Activated T-helper 17 cell treated with anti-CD3 and anti-CD28 coated beads, Interleukin-2, amount 50 U/mL, for 72 hours (primary cell): ENCODE measurements around the gene CHN1. TPM values are rescaled to one million over a fixed set of nuclear protein-coding genes. Genes with fewer than 3 reads are reported as not detected.
A peak's percentile ranks its signal among the peaks of the same experiment; 100 is the strongest.

ENCODE experiments used
- ATAC-seq: fragments of 150-1000 bp; cut with Tn5 transposase; replicated peaks from 2 replicates; pipeline ENCODE4 v1.10.0; 2021; ENCODE audit warnings: mild to moderate bottlenecking, moderate library complexity
- H3K27ac Mint-ChIP-seq: one replicate; pipeline ENCODE4 v1.8.0; 2022; ENCODE audit warnings: mixed read lengths
- H3K27me3 Mint-ChIP-seq: one replicate; pipeline ENCODE4 v1.8.0; 2022; ENCODE audit warnings: mixed read lengths
- H3K36me3 Mint-ChIP-seq: one replicate; pipeline ENCODE4 v1.8.0; 2022; ENCODE audit warnings: low read depth, mild to moderate bottlenecking, mixed read lengths
- H3K4me1 Mint-ChIP-seq: one replicate; pipeline ENCODE4 v1.8.0; 2022; ENCODE audit warnings: mixed read lengths
- H3K4me3 Mint-ChIP-seq: one replicate; pipeline ENCODE4 v1.8.0; 2022; ENCODE audit warnings: mild to moderate bottlenecking, mixed read lengths
- H3K9me3 Mint-ChIP-seq: one replicate; pipeline ENCODE4 v1.8.0; 2022; ENCODE audit warnings: mixed read lengths
- total RNA-seq, 2 donors: library from RNA; stranded (reverse); gene quantifications; one replicate each; pipeline ENCODE4 v1.2.3, GENCODE V29; 2022

CHN1 gene
- total RNA-seq, 2 donors from 2014 or later, result 8.8 to 15.5 TPM

GRCh38 chr2:174971868-174972781, 33.1 kb downstream of the CHN1 start:
- peaks cover 16% of the 10 kb centered on the region for H3K27me3 Mint-ChIP-seq
- H3K36me3 Mint-ChIP-seq, result no peaks in the 10 kb centered on the region
- no peaks in the 10 kb centered on the region for H3K9me3 Mint-ChIP-seq
- no peak overlapping the region for H3K27ac Mint-ChIP-seq
- no peak for ATAC-seq
- no peaks in the 10 kb centered on the region for H3K4me1 Mint-ChIP-seq
- H3K4me3 Mint-ChIP-seq, result no peak overlapping the region

DNA sequence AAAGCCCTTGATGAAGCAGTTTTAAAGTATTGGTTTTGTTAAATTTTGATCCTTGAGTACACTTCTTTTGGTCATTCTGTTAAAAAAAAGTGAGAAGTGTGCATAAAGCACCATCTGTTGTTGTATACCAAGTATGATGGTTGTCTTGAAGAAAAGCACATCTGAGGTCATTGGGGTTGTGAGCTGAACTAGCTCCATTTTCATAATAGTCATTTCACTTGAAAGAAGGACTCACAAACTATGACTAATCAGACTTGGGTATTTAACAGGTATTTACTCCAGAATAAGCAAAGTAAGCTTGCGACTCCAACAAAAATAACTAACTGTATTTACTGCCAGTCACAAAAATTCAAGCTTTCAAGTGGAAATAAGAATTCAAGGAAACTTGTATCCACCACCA, 35.1 kb downstream of the CHN1 start:
- no peaks in the 10 kb centered on the region for H3K4me1 Mint-ChIP-seq
- H3K27me3 Mint-ChIP-seq, result peaks cover 16% of the 10 kb centered on the region
- no peak overlapping the region for H3K27ac Mint-ChIP-seq
- H3K4me3 Mint-ChIP-seq, result no peak overlapping the region
- H3K9me3 Mint-ChIP-seq, result no peaks in the 10 kb centered on the region
- ATAC-seq, result peak; percentile 60
- H3K36me3 Mint-ChIP-seq, result no peaks in the 10 kb centered on the region

- no peak overlapping the region for H3K27ac Mint-ChIP-seq
- no peaks in the 10 kb centered on the region for H3K9me3 Mint-ChIP-seq
- no peaks in the 10 kb centered on the region for H3K36me3 Mint-ChIP-seq
- H3K4me1 Mint-ChIP-seq, result no peaks in the 10 kb centered on the region
- no peak for ATAC-seq
- H3K27me3 Mint-ChIP-seq, result peaks cover 16% of the 10 kb centered on the region
- H3K4me3 Mint-ChIP-seq, result no peak overlapping the region
These were observed 36.0 kb downstream of the CHN1 start for GRCh38 chr2:174969091-174969734.

DNA sequence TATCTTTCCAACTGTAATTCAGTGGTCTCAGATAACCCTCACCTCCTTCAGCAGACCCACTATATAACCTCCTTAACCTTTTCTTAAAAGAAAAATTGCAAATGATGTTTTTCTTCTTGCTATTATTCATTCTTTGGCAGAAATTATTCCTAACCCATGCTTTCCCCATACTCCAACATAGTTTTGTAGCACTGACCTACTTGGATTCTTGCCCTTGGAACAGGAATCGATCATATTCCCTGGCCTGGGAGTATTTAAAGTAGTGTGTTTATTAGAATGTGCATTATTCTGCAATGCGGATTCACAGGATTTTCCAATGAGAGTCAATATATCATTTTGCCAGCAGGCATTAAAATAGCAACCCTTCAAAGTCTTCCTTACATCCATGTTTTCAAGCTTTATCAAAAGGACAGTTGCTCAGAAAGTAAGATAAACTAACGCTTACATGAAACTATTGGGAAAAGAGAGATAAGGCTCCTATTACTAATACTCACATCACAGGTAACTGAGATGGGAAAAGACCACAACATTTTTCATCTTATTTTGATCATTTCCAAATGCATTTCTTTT, 37.4 kb downstream of the CHN1 start:
- H3K4me3 Mint-ChIP-seq, result no peak overlapping the region
- no peaks in the 10 kb centered on the region for H3K4me1 Mint-ChIP-seq
- no peak for ATAC-seq
- H3K36me3 Mint-ChIP-seq, result no peaks in the 10 kb centered on the region
- no peaks in the 10 kb centered on the region for H3K9me3 Mint-ChIP-seq
- peaks cover 16% of the 10 kb centered on the region for H3K27me3 Mint-ChIP-seq
- no peak overlapping the region for H3K27ac Mint-ChIP-seq

DNA sequence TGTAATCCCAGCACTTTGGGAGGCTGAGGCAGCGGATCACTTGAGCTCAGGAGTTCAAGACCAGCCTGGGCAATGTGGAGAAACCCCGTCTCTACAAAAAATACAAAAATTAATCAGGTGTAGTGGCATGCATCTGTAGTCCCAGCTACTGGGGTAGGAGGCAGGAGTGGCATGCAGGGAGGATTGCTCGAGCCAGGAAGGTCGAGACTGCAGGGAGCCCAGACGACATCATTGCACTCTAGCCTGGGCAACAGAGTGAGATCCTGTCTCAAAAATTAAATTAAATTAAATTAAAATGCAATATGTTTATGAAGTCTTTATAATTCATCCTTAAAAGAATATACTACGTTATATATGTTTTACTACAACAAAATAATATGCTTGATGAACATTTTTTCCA, 38.1 kb downstream of the CHN1 start:
- H3K27ac Mint-ChIP-seq, result no peak overlapping the region
- H3K27me3 Mint-ChIP-seq, result peaks cover 12% of the 10 kb centered on the region
- no peaks in the 10 kb centered on the region for H3K9me3 Mint-ChIP-seq
- no peaks in the 10 kb centered on the region for H3K36me3 Mint-ChIP-seq
- ATAC-seq, result no peak
- H3K4me1 Mint-ChIP-seq, result no peaks in the 10 kb centered on the region
- no peak overlapping the region for H3K4me3 Mint-ChIP-seq

- Mint-ChIP-seq H3K27me3 (peaks cover 12% of the 10 kb centered on the region), H3K36me3 (no peaks in the 10 kb centered on the region), H3K9me3 (no peaks in the 10 kb centered on the region), H3K4me3 (no peak overlapping the region), H3K4me1 (no peaks in the 10 kb centered on the region), H3K27ac (peak overlapping the region; percentile 17)
- ATAC-seq, result peak; percentile 64
These were observed 39.0 kb downstream of the CHN1 start for GRCh38 chr2:174965992-174966744.

- no peaks in the 10 kb centered on the region for H3K36me3 Mint-ChIP-seq
- no peak for ATAC-seq
- no peaks in the 10 kb centered on the region for H3K9me3 Mint-ChIP-seq
- H3K4me1 Mint-ChIP-seq, result no peaks in the 10 kb centered on the region
- H3K27me3 Mint-ChIP-seq, result peaks cover 12% of the 10 kb centered on the region
- H3K27ac Mint-ChIP-seq, result no peak overlapping the region
- H3K4me3 Mint-ChIP-seq, result no peak overlapping the region
These were observed 39.6 kb downstream of the CHN1 start for GRCh38 chr2:174965551-174965950.

DNA sequence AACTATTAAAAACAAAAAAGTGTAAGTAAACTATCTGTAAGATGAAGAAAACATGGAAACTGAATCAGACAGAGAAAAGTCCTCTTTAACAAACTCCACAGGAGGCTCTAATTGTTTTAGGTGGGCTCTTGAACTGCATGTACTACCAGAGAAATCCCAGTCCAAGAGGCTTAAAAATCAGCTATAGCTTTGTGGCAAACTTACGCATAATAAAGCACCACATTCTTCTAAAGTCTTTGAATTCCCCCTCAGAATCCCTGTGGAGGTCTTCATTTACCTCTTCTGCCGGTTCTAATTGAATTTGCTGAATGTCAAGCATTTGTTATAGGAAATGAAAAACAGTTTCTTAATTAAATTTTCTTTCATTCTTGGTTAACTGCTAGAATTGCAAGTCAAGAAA, 40.8 kb downstream of the CHN1 start:
- H3K9me3 Mint-ChIP-seq, result no peaks in the 10 kb centered on the region
- no peak overlapping the region for H3K27ac Mint-ChIP-seq
- no peaks in the 10 kb centered on the region for H3K4me1 Mint-ChIP-seq
- peaks cover 10% of the 10 kb centered on the region for H3K27me3 Mint-ChIP-seq
- ATAC-seq, result no peak
- H3K4me3 Mint-ChIP-seq, result no peak overlapping the region
- H3K36me3 Mint-ChIP-seq, result no peaks in the 10 kb centered on the region

GRCh38 chr2:174963437-174964400, 41.5 kb downstream of the CHN1 start:
- no peaks in the 10 kb centered on the region for H3K9me3 Mint-ChIP-seq
- H3K4me3 Mint-ChIP-seq, result no peak overlapping the region
- no peak for ATAC-seq
- no peaks in the 10 kb centered on the region for H3K4me1 Mint-ChIP-seq
- H3K27me3 Mint-ChIP-seq, result peaks cover 7% of the 10 kb centered on the region
- no peaks in the 10 kb centered on the region for H3K36me3 Mint-ChIP-seq
- H3K27ac Mint-ChIP-seq, result no peak overlapping the region

DNA sequence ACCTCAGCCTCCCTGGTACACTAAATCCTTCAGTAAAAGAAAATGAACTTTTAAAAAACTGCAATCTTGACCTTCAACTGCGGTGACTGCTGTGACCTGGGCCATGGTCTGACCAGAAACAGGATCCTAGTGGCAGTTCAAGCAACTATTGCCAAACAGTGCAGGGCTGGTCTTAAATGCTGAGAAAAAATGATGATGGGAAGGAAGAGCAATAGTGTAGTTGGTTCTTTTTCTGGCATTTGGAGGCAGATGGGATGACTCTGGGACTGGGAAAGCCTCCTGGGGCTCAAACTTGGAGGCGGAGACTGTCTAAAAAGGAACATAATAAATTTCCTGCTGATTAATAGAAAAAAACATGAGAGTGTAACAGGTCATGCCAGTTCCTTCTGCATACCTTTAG, 45.4 kb downstream of the CHN1 start:
- Mint-ChIP-seq H3K4me3 (no peak overlapping the region), H3K27ac (no peak overlapping the region), H3K4me1 (no peaks in the 10 kb centered on the region), H3K27me3 (no peaks in the 10 kb centered on the region), H3K9me3 (no peaks in the 10 kb centered on the region), H3K36me3 (no peaks in the 10 kb centered on the region)
- no peak for ATAC-seq

DNA sequence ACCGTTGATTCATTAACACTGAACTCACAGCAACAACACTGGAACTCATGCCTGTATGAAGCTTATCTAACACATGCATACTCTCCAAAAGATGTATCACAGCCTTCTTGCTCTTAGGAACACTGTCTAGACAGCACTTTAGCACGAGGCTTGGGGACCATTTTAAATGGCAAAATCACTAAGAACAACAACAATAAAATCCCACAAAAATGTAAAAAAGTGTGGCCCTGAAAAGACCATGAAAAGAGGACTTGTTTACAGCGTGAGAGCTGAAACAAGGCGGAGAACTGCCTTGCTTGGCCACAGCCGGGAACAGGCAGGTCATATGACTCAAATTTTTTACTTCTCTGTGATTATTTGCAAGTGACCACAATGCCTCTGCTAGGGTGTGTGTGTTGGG, 48.1 kb downstream of the CHN1 start:
- H3K4me3 Mint-ChIP-seq, result no peak overlapping the region
- H3K4me1 Mint-ChIP-seq, result no peaks in the 10 kb centered on the region
- H3K9me3 Mint-ChIP-seq, result no peaks in the 10 kb centered on the region
- H3K36me3 Mint-ChIP-seq, result no peaks in the 10 kb centered on the region
- peaks cover 3% of the 10 kb centered on the region for H3K27me3 Mint-ChIP-seq
- H3K27ac Mint-ChIP-seq, result no peak overlapping the region
- ATAC-seq, result no peak

DNA sequence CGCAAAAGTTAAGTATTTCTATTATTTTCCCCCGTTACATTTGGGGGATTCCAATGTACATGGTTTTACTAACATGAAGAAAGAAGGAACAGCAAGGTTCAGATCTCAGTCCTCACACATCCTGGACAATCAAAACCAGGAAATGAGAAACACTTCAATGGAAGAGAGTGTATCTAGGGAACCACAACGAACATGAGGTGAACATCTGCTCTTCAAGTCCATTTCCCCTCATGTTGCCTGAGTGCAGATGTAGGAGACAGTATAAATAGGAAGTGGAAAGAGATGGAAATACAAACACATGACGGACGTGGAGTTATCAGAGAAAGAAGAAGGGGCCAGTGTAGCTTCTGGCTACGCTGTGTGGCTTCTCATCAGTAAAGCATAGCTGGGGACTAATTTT, 52.6 kb downstream of the CHN1 start:
- peaks cover 3% of the 10 kb centered on the region for H3K27me3 Mint-ChIP-seq
- H3K36me3 Mint-ChIP-seq, result no peaks in the 10 kb centered on the region
- no peaks in the 10 kb centered on the region for H3K9me3 Mint-ChIP-seq
- no peaks in the 10 kb centered on the region for H3K4me1 Mint-ChIP-seq
- H3K27ac Mint-ChIP-seq, result no peak overlapping the region
- H3K4me3 Mint-ChIP-seq, result no peak overlapping the region
- no peak for ATAC-seq

DNA sequence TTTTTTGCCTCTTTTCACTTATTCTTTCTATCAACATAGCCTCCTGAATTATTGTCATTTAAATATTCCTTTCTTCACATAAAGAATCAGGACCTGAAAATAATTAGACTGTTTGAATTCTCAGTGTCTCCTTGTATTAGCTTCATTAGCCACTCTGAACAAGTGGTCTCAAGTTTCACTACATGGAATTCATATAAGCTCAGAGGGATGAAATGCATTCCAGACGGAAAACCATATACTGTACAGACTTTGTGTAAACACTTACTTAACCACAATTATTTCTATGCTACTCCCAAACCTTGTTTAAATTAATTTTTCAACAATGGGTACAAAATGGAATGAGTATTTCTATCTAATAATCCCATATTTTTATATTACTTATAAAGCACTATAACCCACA, 53.4 kb downstream of the CHN1 start:
- Mint-ChIP-seq H3K4me3 (no peak overlapping the region), H3K9me3 (no peaks in the 10 kb centered on the region), H3K4me1 (no peaks in the 10 kb centered on the region), H3K27me3 (peaks cover 3% of the 10 kb centered on the region), H3K27ac (no peak overlapping the region), H3K36me3 (no peaks in the 10 kb centered on the region)
- no peak for ATAC-seq
